HG02571 (cell line): ENCODE measurements around the gene METAP1D.
A peak's percentile ranks its signal among the peaks of the same experiment; 100 is the strongest.
"Not testable (repeated sequence)": the region's sequence is repeated elsewhere in the genome, so short reads cannot be mapped to it uniquely, and the experiment has no call there.

ENCODE experiments used
- ATAC-seq: cut with Tn5 transposase; IDR thresholded peaks from one replicate; pipeline ENCODE4 v1.9.1; 2021; ENCODE audit warnings: mild to moderate bottlenecking, moderate library complexity; ENCODE audit not compliant: unreplicated experiment

The METAP1D gene

DNA sequence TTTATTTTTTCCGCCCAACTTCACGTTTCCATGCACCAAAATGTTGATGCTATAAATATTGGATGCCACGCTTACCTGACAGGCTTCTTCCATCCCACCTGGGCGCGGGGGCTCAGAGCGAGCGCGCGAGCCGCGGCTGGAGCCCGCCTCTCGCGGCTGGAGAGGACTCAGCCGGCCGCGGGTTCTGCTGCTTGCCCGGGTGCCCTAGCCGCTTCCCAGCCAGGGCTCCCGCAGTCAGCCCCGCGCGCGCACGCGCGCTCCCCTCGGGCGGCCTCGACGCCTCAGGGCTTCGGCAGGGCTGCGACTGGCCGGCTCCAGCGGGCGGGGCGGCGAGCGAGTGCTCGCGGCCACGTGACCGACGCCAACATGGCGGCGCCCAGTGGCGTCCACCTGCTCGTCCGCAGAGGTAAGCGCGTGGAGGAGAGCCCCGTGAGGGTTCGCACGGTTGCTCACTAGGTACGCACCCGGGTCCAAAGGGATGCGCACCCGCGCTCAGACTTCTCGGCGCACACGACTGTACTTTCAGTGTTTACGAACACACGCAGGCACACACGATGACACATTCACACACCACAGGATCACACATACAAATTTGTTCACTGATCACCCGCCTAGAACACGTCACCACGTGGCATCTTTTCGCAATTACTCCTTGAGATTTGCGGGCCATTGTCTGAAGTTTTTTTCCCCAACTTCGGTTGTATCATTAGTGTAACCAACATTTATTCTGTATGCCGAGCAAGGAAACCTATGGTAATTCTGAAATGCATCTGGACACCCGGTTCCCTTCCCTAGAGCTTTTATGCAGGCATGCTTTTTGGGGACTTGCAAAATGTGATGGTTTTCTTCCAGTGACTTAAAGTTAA is at the start of gene METAP1D:
METAP1D (plus strand) TSS at position 350 of the 866 bp plus-strand sequence; CDS start at position 367, 17 bp downstream.
- ATAC-seq, result peak; percentile 94

DNA sequence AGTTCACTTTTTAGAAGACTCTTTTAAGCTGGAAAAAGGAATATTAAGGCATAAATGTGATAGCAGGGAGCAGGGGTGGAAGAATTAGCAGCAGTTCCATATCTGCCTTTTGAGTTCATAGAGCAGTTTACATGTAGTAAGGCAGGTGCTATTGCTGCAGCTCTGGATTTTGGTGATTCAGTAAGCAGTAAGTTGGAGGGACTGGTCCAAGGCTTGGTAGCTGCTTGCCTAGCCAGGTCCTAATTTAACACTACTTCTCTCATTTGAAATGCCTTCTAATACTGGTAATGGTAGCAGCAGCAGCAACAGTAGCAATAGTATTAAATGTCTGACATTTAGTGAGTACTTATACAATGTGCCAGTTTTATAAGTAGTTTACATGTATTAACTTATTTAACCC is 47.5 kb upstream of the METAP1D start:
- ATAC-seq, result no peak

DNA sequence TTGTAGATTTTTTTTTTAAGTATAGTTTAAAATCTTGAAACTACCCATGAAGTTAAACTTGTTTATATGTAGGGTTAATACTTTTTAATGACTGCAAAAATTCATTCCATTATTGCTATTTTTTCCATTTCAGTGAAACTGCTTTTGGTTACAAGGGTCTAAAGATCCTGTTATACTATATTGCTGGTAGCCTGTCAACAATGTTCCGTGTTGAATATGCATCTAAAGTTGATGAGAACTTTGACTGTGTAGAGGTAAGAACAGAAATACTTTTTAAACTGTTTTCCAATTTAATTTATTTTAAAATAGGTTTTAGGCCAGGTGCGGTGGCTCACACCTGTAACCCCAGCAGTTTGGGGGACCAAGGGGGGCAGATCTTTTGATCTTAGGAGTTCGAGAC is 47.0 kb upstream of the METAP1D start:
- ATAC-seq, result no peak

DNA sequence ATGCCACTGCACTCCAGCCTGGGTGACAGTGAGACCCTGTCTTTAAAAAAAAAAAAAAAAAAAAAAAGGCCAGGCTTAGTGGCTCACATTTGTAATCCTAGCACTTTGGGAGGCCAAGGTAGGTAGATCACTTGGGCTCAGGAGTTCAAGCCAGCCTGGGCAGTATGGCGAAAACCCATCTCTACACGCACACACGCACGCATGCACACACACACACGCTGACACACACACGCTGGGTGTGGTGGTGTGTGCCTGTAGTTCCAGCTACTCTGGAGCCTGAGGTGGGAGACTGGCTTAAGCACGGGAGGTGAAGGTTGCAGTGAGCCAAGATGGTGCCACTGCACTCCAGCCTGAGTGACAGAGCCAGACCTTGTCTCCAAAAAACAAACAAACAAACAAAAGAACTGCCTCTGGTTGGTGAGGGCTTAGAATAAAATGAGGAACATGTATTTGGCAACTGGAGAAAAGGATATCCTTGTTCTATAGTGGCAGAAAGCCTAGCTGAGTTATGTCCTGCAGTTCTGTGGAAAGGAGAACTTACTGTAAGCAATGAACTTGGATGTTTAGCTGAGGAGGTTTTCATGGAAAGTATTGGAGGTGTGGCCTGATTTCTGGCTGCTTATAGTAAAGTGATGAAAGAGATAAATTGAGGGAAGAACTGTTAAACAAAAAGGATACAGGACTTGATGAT is 43.5 kb upstream of the METAP1D start:
- ATAC-seq, result no peak

- no peak for ATAC-seq
Observed at GRCh38 chr2:171957061-171957460, 42.7 kb upstream of the METAP1D start.

- ATAC-seq, result no peak
Observed at GRCh38 chr2:171958475-171958874, 41.3 kb upstream of the METAP1D start.

- ATAC-seq, result no peak
Observed at GRCh38 chr2:171959998-171960397, 39.8 kb upstream of the METAP1D start.

DNA sequence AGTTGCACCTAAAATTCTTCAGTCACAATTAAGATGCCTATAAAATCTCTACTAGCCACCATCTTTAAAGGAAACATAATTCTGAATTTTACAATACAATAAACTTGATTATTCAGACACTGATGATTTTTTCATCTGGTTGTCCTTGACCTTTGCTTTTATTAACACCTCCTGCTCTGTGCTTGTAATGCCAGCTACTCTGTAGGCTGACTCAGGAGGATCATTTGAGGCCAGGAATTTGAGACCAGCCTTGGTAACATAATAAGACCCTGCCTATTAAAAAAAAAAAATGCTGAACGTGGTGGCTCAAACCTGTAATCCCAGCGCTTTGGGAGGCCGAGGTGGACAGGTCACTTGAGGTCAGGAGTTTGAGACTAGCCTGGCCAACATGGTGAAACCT is 39.2 kb upstream of the METAP1D start:
- ATAC-seq, result no peak

DNA sequence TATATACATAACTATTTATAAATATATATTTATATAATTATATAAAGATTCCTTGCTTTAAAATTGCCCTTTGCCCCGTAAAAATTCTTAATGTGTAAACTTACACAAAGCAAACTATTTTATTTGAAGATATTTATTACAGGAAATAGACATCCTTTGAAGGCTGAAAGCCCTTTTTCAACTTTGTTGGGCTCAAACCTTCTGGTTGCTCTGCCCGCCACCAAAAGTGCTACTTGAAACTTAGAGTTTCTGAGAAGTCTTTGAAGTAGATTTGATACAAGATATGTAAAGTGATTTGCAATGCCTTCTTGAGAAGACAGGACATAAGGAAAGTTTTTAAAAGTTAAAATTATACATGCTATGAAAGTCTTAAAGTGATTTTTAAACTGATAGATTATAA is 36.6 kb upstream of the METAP1D start:
- ATAC-seq, result no peak

DNA sequence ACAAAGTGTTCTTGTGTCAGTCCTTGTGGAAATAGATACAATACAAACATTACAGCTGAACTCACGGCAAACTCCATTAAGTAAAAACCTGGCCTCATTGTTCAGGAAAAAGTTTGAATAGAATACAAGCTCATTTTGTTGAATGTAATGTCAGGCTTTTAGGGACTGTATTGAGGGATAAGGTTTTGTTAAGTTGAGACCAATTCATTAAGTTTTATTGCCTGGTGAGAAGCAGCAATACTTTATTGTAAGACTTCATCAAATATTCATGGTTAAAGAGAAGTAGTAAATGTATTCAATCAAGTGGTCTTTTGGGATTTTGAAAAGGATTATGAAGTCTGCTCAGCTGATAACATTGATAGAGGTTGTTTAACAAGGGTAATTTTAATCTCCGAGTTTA is 35.4 kb upstream of the METAP1D start:
- no peak for ATAC-seq

DNA sequence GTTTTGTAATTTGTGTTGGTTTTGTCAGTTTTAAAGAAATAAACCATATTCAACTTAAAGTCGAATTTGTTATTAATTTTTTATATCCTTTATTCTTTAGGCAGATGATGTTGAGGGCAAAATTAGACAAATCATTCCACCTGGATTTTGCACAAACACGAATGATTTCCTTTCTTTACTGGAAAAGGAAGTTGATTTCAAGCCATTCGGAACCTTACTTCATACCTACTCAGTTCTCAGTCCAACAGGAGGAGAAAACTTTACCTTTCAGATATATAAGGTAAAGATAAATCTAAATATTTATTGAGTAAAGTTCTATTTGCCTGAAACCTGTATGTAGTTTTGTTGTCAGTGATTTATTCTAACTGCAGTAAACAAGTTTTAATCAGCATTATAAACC is 34.5 kb upstream of the METAP1D start:
- ATAC-seq, result no peak

DNA sequence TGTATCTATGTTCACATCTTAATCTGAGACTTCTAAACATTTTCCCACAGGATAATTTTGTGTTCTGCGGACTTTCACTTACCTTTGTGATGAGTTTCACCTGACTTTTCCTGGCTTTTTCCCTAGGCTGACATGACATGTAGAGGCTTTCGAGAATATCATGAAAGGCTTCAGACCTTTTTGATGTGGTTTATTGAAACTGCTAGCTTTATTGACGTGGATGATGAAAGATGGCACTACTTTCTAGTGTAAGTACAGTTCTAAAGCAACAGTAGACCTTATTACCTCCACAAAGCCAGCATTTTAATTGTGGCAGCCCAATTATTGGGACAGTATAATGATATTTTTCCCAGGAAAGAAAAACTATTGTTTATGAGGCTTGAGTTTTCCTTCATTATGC is 34.1 kb upstream of the METAP1D start:
- ATAC-seq, result no peak

- no peak for ATAC-seq
Observed at GRCh38 chr2:171966235-171966634, 33.5 kb upstream of the METAP1D start.

- no peak for ATAC-seq
Observed at GRCh38 chr2:171966688-171967087, 33.1 kb upstream of the METAP1D start.

DNA sequence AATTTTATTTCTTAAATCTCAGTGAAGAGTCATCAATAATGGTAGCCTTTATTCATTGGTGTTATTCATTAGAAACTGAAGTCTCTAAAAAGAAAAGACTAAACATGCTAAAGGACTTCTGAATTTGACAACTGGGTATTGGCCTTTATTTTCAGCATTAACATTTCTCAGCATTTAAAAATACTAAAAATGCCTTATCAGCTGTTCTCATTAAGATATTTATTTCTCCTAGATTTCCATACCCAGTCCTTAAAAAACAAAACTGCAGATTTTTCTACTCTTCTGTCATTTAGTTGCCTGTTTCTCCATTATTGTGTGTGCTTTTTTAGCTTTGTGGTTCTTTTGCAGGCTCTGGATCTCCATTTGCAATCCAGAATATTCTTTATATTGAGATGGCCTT is 31.2 kb upstream of the METAP1D start:
- no peak for ATAC-seq

DNA sequence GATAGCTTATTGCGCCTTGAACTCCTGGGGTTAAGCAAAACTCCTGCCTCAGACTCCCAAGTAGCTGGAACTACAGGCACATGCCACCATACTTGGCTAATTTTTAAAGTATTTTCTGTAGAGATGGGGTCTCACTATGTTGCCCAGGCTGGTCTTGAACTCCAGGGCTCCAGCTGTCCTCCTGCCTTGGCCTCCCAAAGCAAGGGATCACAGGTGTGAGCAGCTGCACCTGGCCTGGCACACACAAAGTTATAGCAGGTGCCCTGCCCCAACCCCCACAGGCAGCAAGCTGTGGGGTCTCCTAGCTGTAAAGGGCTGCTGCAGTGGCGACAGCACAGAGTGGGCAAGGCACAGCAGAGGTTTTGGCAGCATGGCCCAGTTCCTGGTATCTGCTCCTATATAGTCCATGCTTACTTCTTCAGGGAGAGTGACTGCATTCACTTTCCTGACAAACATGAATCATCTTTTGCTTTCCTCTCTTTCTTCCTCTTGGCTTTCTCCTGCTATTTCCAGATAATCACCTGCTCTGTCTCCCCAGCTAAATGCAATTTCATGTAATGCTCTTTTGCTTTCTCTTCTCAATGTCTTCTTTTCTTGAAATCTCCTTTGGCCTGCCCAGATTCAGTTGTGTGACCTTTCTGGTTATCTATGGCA is 27.3 kb upstream of the METAP1D start:
- no peak for ATAC-seq

- ATAC-seq, result no peak
Observed at GRCh38 chr2:171979103-171979502, 20.6 kb upstream of the METAP1D start.

DNA sequence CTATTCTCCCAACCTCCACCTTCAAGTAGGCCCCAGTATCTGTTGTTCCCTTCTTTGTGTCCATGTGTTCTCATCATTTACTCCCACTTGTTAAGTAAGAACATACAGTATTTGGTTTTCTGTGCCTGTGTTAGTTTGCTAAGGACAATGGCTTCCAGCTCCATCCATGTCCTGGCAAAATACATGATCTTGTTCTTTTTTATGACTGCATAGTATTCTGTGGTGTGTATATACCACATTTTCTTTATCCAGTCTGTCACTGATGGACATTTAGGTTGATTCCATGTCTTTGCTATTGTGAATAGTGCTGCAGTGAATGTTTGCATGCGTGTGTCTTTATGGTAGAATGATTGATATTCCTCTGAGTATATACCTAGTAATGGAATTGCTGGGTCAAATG is 15.8 kb upstream of the METAP1D start:
- ATAC-seq, result not testable (repeated sequence)

- ATAC-seq, result no peak
Observed at GRCh38 chr2:171985076-171985475, 14.7 kb upstream of the METAP1D start.

DNA sequence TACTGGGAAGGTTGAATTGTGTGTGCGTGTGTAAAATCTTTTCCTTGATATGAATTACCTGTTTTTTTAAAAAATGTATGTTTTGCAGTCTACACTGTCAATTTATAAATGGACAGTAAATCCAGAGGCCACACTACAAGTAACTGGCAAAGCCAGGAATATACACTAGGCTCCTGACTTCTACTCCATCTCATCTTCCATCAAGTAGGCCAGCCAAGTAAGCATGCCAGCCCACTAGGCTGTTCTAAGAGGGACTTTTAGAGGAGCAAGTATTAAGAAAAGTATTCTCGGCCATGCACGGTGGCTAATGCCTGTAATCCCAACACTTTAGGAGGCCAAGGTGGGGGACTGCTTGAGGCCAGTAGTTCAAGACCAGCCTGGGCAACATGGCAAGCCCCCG is 13.0 kb upstream of the METAP1D start:
- no peak for ATAC-seq

DNA sequence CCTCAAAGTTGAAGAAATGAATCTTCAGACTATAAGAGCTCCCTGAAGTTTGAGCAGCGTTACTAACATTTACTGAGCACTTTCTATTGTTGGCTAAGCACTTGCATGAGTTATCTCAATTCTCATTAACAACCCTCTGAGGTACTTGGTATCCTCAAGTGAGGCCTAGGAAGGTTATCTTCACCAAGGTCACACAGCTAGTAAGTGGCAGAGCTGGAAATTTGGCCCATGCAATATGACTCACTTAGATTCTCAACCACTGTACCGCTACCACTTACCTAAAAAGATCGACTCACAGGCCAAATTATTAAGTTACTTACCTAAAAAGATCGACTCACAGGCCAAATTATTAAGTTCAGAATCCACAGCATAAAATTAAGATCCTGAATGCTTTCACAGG is 8.7 kb upstream of the METAP1D start:
- no peak for ATAC-seq

DNA sequence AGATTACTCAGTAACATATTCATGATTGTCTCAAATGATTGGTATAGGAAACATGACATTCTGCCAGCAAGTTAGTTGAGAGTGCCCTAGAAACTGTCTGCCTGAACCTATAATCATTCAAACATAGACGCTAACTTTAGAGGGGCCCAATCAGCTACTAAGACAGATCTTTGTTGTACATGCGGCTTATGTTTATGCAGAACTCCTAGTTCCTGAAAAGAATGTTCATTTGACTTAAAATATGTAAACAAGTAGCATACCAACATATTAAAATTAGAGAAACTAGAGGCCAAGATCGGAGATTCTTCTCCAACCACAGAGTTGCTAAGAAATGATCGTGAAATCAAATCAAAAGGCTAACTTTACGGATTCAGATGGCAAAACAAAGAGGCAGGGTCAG is 4.2 kb upstream of the METAP1D start:
- no peak for ATAC-seq
